ENCODE measurements around the gene DPF3.

DPF3 gene

GRCh38 chr14:72646861-72647528 is 246.9 kb downstream of the DPF3 start:
- TF ChIP-seq, protein P1, sequence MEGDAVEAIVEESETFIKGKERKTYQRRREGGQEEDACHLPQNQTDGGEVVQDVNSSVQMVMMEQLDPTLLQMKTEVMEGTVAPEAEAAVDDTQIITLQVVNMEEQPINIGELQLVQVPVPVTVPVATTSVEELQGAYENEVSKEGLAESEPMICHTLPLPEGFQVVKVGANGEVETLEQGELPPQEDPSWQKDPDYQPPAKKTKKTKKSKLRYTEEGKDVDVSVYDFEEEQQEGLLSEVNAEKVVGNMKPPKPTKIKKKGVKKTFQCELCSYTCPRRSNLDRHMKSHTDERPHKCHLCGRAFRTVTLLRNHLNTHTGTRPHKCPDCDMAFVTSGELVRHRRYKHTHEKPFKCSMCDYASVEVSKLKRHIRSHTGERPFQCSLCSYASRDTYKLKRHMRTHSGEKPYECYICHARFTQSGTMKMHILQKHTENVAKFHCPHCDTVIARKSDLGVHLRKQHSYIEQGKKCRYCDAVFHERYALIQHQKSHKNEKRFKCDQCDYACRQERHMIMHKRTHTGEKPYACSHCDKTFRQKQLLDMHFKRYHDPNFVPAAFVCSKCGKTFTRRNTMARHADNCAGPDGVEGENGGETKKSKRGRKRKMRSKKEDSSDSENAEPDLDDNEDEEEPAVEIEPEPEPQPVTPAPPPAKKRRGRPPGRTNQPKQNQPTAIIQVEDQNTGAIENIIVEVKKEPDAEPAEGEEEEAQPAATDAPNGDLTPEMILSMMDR (IDR thresholded peaks at IDR 0.05; ENCODE audit: low read depth, low read length, missing control alignments): no peak
- in situ Hi-C loops (cut with HindIII; ENCODE audit: low sequenced_read_pairs): loop anchor here (5.0 kb wide), 1 partner anchor 100 kb away; no protein-coding TSS in a partner anchor
- peak; percentile 91 for DNase-seq (ENCODE audit: low read depth)
- H3K4me3 ChIP-seq (ENCODE audit: low read depth, low read length): no peak overlapping the region

GRCh38 chr14:72645706-72646105 is 248.2 kb downstream of the DPF3 start:
- H3K4me3 ChIP-seq (ENCODE audit: low read depth, low read length): no peak overlapping the region
- in situ Hi-C loops (cut with HindIII; ENCODE audit: low sequenced_read_pairs): loop anchor here (5.0 kb wide), 1 partner anchor 98 kb away; no protein-coding TSS in a partner anchor
- TF ChIP-seq, protein P1 (IDR thresholded peaks at IDR 0.05; ENCODE audit: low read depth, low read length, missing control alignments): no peak
- no peak for DNase-seq (ENCODE audit: low read depth)

DNA sequence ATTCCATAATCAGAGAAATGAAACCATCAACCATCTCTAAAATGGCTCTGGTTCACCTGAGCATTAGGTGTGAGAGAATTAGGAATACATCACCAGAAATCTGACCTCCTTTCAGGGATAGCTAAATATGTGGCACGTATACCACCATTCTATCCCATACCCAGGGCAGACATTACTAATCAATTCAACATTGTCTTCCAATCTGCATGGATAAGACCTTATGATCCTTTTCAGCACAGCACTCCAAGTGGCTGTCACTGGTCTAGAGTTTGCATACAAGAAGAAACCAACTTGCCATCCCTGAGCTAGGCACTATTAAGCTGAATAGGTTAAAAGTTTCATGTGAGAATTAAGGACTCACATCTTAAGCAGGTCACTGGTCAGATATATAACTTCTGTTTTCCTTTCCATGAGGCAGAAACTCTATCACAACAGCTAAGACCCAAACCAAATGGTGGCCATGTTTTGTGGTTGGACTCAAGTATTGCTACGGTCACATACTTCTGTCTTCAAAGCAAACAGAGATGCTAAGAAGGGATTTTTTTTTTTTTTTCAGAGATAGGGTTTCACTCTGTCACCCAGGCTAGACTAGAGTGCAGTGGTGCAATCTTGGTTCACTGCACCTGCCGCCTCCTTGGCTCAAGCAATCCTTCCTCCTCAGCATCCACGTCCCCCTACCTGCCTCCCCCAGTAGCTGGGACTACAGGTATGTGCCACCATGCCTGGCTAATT is 249.0 kb downstream of the DPF3 start:
- TF ChIP-seq, protein P1 (IDR thresholded peaks at IDR 0.05; ENCODE audit: low read depth, low read length, missing control alignments): no peak
- no peak for DNase-seq (ENCODE audit: low read depth)
- in situ Hi-C loops (cut with HindIII; ENCODE audit: low sequenced_read_pairs): loop anchor here (5.0 kb wide), 1 partner anchor 98 kb away; no protein-coding TSS in a partner anchor
- no peak overlapping the region for H3K4me3 ChIP-seq (ENCODE audit: low read depth, low read length)

DNA sequence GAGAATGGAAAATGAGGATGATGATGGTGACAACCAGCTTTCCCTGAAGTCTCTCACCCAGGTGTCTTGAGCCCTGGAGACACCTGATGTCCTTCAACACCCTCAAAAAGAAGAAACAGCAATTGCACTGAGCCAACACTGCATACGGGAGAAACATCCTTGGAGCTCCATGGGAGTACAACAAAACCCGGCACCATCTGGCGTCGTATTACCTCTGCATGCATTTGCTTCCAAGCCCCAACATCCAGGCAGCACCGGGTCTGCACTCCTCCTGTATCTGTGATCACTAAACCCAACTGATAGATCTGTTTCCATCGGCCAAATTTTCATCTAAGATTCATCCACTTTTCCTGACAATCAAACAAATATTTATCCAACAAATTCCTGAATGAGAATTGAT is 249.9 kb downstream of the DPF3 start:
- in situ Hi-C loops (cut with HindIII; ENCODE audit: low sequenced_read_pairs): no loop called here
- TF ChIP-seq, protein P1 (IDR thresholded peaks at IDR 0.05; ENCODE audit: low read depth, low read length, missing control alignments): no peak
- no peak overlapping the region for H3K4me3 ChIP-seq (ENCODE audit: low read depth, low read length)
- no peak for DNase-seq (ENCODE audit: low read depth)

- TF ChIP-seq, protein P1 (IDR thresholded peaks at IDR 0.05; ENCODE audit: low read depth, low read length, missing control alignments): no peak
- no peak overlapping the region for H3K4me3 ChIP-seq (ENCODE audit: low read depth, low read length)
- in situ Hi-C loops (cut with HindIII; ENCODE audit: low sequenced_read_pairs): no loop called here
- DNase-seq (ENCODE audit: low read depth): peak; percentile 95
Measured at GRCh38 chr14:72643317-72643801, 250.5 kb downstream of the DPF3 start.

- in situ Hi-C loops (cut with HindIII; ENCODE audit: low sequenced_read_pairs): no loop called here
- DNase-seq (ENCODE audit: low read depth): no peak
- TF ChIP-seq, protein P1 (IDR thresholded peaks at IDR 0.05; ENCODE audit: low read depth, low read length, missing control alignments): no peak
- no peak overlapping the region for H3K4me3 ChIP-seq (ENCODE audit: low read depth, low read length)
Measured at GRCh38 chr14:72640911-72641485, 252.9 kb downstream of the DPF3 start.
